HepG2 (cell line): ENCODE data around the gene PBX4.

ENCODE experiments used
- NFYB ChIP-seq: sonication (generic); formaldehyde crosslinking; IDR thresholded peaks from 2 replicates; pipeline ENCODE4 v1.4.0; 2020; ENCODE audit warnings: missing genetic modification reagents
- RBM39 ChIP-seq: fragments of 200-400 bp; formaldehyde crosslinking; IDR thresholded peaks from one replicate; pipeline ENCODE4 v1.6.1; 2018; ENCODE audit warnings: antibody characterized with exemption, mild to moderate bottlenecking, low read depth, low read length; ENCODE audit not compliant: poor library complexity, severe bottlenecking
- SMC3 ChIP-seq: IDR thresholded peaks from 2 replicates; pipeline ENCODE4 v1.6.1; 2011; ENCODE audit warnings: low read length, improper control_type of control experiment
- ZBTB21 ChIP-seq: sonication (generic); formaldehyde crosslinking; IDR thresholded peaks from 2 replicates; pipeline ENCODE4 v1.4.0; 2020; ENCODE audit warnings: missing genetic modification reagents
- ZNF512 ChIP-seq: sonication (generic); formaldehyde crosslinking; IDR thresholded peaks from 2 replicates; pipeline ENCODE4 v1.4.0; 2020; ENCODE audit warnings: mild to moderate bottlenecking, missing genetic modification reagents

DNA sequence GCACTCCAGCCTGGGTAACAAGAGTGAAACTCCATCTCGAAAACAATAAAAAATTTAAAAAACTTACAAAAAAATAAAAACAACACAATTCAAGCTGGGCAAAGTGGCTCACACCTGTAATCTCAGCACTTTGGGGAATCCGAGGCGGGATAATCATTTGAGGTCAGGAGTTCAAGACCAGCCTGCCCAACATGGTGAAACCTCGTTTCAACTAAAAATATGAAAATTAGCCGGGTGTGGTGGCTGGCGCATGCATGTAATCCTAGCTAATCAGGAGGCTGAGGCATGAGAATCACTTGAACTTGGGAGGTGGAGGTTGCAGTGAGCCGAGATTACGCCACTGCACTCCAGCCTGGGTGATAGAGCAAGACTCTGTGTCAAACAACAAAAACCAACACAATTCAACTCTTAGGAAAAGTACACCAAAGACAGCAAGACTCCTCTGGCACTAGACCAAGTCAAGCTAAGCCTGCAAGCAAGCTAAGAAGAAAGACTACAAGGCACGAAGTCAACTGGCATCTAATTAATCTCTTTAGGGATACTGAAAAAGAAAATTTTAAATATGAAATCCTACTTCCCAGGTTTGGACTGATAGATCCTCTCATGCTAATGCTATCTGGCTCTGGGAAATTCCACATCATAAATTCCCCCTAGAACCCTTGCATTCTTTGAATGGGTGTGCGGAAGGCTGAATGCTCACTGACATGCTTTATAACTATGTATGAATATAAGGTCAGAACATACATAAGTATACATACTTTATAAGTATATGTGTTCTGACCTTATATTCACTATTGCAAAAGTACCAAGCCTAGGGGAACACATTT, 7.9 kb downstream of the PBX4 start:
- TF ChIP-seq NFYB (CRISPR knock-in tag), result no peak
- no peak for TF ChIP-seq SMC3
- TF ChIP-seq ZBTB21 (CRISPR knock-in tag), result no peak
- no peak for TF ChIP-seq RBM39
- no peak for TF ChIP-seq ZNF512
